CD1c-positive myeloid dendritic cell (primary cell): Measurements from ENCODE around the gene HFE.
"Not testable (repeated sequence)": the region's sequence is repeated elsewhere in the genome, so short reads cannot be mapped to it uniquely, and the experiment has no call there.

Experiments used
- DNase-seq: peaks from one replicate; pipeline ENCODE4 v3.0.0-alpha.2; 2016; ENCODE audit errors: extremely low spot score

Gene HFE

DNA sequence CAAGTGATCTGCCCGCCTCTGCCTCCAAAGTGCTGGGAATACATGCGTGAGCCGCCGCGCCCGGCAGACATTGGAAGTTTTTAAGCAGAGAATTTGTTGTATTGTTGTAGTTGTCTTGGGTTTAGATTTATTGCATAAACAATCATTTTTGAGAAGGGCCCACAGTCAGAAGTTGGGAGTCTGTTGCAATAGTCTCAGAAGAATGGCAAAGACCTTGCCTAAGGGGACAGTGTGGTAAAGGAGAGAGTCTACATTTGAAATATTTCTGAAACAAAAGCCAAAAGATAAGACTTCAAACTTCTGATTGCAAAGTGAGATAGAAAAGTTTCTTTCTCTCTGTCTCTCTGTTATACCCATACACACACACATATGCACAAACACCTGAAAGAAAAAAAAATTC lies 22.5 kb downstream of the HFE start:
- DNase-seq: no peak

- no peak for DNase-seq
Measured at GRCh38 chr6:26113570-26113969, 26.3 kb downstream of the HFE start.

- no peak for DNase-seq
Measured at GRCh38 chr6:26115226-26115625, 28.0 kb downstream of the HFE start.

DNA sequence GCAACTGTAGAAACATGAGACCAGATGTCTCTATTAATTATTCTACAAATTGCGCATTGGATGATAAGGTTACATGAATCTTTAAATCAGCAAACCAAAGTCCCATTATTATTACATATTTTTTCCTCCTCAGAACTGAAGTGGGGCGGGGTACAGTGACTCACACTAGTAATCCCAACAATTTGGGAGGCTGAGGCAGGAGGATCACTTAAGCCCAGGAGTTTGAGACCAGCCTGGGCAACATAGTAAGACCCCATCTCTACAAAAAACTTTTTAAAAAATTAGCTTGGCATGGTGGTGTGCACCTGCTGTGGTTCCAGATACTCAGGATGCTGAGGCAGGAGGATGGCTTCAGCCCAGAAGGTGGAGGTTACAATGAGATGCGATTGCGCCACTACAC lies 29.0 kb downstream of the HFE start:
- no peak for DNase-seq

DNA sequence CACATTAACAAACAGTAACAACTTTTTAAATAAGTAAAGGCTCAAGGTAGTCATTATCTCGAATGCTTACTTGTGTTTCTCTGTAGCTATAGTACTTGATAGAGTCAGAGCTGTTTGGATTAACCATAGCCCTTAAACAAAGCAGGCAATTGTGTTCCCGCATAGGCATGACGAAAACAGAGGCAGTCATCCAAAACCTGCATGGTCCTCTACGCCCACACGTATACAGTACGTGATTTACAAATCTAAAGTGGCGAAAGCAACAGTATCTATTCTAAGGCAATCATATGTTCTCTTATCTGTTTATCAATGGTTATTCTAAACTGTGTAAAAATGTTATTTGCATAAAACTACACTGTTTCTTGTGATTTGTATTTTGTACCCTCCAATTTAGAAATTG lies 31.8 kb downstream of the HFE start:
- no peak for DNase-seq

DNA sequence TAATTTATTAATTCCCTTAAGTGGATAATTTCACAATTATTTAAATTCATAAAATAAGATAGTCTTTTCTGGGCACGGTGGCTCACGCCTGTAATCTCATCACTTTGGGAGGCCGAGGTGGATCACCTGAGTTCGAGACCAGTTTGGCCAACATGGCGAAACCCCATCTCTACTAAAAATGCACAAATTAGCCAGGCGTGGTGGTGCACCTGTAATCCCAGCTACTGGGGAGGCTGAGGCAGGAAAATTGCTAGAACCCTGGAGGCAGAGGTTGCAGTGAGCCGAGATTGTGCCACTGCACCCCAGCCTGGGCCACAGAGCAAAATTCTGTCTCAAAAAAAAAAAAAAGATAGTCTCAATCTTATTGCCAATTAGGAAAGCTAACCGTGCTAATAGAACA lies 32.9 kb downstream of the HFE start:
- not testable (repeated sequence) for DNase-seq

DNA sequence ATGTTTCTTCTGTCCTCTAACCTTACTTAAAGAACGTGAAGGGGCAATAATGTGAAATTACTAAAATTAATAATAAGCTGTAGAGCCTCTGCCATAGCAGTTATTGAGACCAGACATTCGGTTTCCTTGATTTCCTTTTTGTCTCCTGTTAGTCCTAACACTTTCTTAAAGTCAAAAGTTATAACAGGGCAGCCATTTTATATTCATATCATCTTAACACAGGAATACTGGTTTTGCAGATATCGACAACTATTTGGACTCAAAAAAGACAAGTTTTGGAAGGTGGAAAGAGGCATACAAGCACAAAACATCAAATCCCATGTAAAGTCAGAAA lies 33.5 kb downstream of the HFE start:
- DNase-seq: no peak

- DNase-seq: no peak
Measured at GRCh38 chr6:26121141-26122004, 34.1 kb downstream of the HFE start.

DNA sequence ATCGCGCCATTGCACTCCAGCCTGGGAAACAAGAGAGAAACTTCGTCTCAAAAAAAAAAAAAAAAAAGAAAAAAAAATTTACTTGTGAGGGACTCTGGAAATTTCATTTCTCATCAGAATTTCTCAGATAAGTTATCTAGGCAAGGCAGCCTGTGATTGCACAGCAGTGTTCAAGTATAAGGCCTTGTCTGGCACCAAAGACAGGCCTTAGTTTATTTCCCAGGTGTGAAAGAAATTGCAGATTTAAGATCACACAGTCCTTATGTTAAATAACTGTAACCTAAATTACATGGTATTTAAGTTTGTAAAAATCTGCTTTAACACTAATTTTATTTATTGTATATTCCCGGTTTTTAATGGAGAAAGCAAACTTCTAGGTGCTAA lies 34.8 kb downstream of the HFE start:
- no peak for DNase-seq

GRCh38 chr6:26122402-26122792 lies 35.2 kb downstream of the HFE start:
- DNase-seq: no peak

DNA sequence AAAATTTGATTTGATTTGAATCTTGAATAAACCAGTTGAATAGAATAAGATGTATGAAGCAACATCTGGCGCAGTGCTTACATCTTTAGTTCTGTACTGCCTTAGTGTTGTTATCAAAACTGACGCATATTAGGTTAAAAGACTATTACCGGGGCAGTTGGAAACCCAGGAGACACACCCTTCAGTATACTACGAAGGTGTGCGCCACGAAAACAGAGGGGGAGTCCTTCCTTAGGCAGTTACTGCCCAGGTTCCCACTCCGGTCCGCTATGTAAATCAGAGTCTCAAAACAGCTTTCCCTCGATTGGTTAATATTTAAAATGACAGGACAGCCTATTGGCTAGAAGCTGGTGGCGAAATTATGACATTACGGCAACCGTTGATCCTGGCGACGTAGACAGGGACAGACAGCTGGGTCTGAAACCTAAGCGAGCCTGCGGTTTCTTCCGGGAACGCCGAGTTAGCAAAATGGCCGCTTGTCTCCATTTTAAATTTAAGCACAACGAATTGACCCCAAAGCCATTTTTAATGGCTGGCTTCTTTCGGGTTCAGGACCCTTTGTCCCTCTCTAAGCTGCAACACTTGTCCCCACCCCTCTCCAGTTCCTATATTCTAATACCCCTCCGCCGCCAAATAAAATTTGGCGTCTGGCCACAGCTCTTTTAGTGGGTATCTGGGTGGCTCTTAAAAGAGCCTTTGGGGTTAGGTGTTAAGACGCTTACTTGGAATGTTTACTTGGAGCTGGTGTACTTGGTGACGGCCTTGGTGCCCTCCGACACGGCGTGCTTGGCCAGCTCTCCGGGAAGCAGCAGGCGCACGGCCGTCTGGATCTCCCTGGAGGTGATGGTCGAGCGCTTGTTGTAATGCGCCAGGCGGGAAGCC lies 35.8 kb downstream of the HFE start:
- peak; percentile 95 for DNase-seq

DNA sequence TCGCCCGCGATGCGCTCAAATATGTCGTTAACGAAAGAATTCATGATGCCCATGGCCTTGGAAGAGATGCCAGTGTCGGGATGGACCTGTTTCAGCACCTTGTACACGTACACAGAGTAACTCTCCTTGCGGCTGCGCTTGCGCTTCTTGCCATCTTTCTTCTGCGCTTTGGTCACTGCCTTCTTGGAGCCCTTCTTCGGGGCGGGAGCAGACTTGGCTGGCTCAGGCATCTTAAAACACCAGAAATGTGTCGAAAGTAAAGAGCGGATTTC lies 36.4 kb downstream of the HFE start:
- no peak for DNase-seq

- DNase-seq: peak; percentile 98
Measured at GRCh38 chr6:26123947-26124780, 36.9 kb downstream of the HFE start.

DNA sequence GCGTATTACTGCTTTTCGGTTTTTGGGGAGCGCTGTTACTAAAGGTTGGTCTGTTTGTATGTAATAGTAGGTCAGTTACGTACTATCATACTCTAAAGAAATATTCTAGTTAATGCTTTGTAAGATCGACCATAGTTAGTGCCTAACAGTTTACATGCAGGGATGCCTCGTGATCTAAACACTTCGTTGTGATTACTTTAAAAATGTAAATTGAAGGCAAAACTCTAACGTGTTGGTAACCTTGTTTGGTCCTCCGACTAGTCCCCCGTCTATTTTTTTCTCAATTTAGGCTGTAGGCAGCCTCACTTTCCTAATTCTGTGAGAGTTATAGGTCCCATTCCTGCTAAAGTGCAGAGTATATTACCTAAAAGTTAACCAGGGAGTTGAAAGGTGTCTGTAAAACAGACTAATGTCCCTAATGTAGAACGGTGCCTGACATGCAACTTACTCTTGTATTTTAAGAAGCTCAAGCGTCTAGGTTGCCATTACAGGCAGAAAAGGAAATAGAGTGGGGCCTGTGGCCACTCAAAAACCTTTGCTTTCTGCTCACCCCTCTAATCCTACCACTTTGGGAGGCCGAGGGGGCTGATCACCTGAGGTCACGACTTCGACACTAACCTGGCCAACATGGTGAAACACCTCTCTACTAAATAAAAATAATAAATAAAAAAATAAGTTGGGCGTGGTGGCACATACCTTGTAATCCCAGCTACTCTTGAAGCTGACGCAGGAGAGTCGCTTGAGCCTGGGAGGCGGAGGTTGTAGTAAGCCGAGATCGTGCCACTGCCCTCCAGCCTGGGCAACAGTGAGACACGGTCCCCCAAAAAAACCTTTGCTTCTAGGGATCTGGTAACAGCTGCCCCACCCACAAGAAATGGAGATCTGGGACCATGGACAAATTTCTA lies 37.8 kb downstream of the HFE start:
- peak; percentile 17 for DNase-seq

GRCh38 chr6:26126394-26127235 lies 39.4 kb downstream of the HFE start:
- DNase-seq: no peak

- no peak for DNase-seq
Measured at GRCh38 chr6:26128013-26128771, 41.0 kb downstream of the HFE start.

DNA sequence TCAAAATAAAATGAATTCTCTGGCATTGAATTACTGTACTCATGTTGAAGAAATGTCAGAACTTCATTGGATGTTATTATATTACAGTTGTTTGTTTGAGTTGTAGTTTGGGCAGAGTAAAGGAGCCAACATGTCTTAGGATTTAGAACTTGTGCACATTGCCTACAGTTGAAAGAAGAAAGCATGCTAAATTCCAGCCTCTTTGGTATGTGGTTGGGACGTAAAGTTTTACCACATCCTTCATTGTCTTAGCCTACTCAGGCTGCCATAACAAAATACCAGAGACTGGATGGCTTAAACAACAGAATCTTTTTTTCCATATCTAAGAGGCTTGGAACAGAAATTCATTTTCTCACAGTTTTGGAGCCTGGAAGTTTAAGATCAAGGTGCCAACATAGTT lies 42.4 kb downstream of the HFE start:
- DNase-seq: no peak

DNA sequence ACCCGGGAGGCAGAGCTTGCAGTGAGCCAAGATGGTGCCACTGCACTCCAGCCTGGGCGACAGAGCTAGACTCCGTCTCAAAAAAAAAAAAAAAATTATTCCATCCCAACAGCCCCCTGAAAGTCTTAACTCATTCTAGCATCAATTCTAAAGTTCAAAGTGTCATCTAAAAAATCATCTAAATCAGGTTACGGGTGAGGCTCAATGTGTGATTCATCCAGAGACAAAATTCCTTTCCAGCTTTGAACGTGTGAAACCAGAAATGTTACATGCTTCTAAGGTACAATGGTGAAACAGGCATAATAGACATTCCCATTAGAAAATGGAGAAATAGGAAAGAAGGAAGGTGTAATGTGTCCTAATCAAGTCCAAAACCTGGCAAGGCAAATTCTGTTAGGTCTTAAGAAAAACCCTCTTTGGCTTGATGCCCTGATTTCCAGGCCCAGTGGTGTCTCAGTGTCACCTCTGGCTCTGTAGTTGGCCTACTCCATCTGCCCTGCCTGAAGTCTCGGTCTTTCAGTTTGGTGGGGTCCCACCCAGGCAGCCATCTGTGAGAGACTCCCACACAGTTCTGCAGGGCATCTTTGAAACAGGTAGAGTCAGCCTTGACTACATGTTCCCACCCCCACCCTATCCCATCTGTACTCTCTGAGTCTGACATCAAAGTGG lies 43.5 kb downstream of the HFE start:
- DNase-seq: no peak

DNA sequence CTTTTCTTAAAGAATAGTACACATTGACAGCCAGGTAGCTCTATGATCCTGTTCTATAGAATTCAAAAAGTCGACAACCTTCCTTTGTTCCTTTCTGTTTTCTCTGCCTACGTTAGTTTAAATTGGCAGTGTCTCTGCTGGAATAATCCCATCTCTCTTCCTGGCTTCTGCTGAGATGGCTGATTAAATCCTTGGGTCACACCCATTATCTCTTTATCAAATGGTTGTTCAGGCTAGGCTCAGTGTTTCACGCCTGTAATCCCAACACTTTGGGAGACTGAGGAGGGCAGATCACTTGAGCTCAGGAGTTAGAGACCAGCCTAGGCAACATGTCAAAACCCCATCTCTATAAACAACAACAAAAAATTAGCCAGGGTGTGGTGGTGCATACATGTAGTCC lies 44.4 kb downstream of the HFE start:
- DNase-seq: no peak
